ENCODE data around the gene MAML3.

MAML3 gene

DNA sequence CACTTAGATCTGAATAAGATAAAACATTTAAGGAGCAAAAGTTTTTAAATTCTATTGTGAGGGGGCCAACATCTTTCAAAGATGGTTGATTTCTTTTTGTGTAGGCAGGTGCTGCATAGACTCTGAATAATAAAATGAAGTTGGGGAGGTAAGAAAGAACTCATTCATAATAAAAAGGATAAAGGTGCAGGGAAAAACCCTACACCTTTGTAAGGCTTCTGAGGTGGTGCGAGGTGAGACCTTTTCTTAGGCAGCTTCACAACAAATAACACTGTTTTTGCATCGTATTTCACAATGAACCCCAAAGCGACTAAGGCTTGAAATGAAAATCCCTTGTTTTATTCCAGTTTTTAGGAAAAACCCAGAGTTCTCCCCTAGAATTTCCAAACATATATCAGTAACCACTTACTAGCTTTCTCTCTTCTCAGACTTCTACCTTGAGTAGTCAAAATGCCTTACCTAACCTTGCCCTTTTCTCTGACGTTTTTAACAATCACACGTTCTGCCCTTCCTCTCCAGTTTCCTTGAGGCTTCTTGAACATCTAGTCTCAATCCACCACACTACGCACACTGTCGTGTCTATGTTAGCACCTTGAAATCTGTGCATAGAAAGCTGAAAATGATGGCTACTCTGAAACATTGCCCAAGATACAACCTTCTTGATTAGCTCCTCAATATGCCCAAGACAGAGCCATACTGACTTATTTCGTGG, 30.2 kb downstream of the MAML3 start:
- no peak for DNase-seq

DNA sequence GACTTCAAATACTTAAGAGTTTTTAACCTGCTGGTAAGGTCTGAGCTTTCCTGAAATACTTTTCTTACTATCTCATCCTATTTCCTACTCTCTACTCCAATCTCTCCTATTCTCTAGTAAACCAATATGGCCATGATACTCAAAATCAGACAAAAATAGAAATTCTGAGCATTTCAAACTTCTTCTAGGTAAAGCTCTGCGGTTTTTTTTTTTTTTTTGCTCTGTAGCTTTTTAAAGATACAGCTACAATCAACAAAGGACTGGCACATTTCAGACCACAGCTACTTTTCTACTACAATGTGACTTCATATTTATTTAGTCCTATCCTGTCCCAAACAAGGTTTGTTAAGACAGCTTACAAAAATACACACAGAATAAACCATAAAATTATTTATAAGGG, 31.1 kb downstream of the MAML3 start:
- DNase-seq = no peak

- DNase-seq = no peak
Observed at GRCh38 chr4:140121646-140122045, 32.3 kb downstream of the MAML3 start.

GRCh38 chr4:140118931-140119640, 34.9 kb downstream of the MAML3 start:
- DNase-seq = no peak

DNA sequence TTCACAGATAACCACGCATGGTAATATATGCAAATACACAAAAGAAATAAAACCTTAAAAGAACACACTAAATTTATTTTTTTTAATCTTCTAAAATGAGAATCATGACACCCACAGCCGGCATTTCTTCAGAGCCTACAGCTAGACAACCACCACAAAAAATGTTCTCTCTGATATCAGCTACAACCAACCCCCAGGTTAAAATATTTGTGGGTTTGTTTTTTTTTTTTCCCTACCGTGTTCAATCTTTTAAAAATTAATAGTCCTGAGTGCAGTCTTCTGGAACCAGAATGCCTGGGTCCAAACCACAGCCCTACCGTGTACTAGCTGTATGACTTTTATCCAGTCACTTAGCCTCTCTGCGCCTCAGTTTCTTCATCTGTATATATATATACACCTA, 36.0 kb downstream of the MAML3 start:
- DNase-seq = no peak

GRCh38 chr4:140116442-140117104, 37.4 kb downstream of the MAML3 start:
- peak; percentile 6 for DNase-seq

DNA sequence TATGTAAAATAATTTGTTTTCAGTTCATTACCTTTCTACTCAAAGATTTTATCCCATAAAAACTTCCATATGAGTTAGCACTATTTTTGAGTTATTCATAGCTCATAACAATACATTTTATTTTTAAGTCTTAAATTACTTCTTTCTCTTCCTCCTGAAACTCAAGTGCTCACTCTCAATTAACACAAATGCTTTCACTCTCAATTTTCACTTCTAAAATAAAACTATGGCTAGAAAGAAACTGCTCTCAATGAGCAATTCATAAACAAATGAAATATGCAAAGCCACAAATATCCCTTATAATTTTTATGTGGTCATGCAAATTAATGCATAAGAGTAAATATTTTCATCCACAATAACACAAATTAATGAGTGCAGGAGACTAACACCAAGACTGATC, 38.8 kb downstream of the MAML3 start:
- no peak for DNase-seq

- DNase-seq = no peak
Observed at GRCh38 chr4:140113653-140114052, 40.3 kb downstream of the MAML3 start.

- no peak for DNase-seq
Observed at GRCh38 chr4:140112576-140112975, 41.4 kb downstream of the MAML3 start.

DNA sequence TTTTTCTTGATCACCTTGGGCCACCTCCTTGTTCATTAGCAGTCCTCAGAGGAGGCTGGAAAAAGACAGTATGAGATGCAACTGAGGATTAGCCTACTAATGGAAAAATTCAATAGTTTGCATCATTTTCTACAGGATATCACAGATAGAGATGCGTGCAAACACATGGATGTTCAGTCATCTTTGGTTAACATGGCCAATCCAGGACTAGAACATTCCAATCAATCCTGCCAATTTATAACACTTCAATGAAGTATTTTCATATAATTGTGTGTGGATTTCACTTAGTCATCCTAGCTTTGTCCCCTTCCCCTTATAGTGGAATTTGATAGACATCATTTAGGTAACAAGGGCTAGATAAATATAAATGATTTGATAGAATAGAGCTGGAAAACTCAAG, 42.7 kb downstream of the MAML3 start:
- DNase-seq = no peak

- no peak for DNase-seq
Observed at GRCh38 chr4:140110542-140111215, 43.3 kb downstream of the MAML3 start.

DNA sequence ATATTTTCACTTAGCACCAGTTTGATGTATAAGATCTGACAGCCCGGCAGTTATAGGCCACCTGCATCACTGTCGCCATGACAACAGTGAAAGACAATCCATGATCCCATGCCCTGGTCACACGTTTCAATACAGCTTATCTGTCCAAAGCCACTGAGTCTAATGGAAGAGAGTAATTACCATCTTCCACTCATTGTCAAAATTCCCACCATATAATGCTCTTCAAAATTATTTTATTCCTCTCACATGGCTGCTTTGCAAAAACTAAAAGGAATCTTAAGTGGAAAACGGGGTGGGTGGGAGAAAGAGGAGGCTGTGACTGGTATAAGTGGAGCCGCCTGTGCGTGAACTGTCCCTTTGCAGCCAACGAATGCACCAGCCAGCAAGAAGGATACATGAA, 44.2 kb downstream of the MAML3 start:
- no peak for DNase-seq

- DNase-seq = no peak
Observed at GRCh38 chr4:140109292-140109691, 44.7 kb downstream of the MAML3 start.

DNA sequence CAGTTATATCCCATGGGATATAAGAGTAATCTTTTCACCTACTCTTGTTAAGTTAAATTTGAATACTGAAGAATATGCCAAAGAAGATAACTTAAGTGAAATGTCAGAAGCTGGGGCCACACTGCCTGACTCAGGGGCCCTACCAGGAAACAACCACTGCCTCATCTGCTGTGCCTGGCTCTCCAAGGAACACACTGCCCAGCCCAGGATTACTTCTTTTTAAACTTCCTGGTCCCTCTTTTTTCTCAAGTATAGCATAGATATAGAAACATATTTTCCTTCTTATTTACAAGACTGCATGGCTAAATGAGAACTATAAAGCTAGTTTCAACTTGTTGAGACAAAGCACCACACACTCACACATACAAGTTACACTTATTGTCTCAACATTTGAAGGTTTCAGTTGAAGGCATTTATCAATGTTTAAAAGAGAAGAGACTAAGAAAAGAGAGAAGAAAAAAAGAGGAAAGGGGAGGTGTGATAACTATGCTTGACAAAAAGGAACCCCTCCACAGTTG, 45.2 kb downstream of the MAML3 start:
- no peak for DNase-seq

GRCh38 chr4:140108243-140108642, 45.7 kb downstream of the MAML3 start:
- no peak for DNase-seq

GRCh38 chr4:140106289-140106844, 47.6 kb downstream of the MAML3 start:
- DNase-seq = no peak

DNA sequence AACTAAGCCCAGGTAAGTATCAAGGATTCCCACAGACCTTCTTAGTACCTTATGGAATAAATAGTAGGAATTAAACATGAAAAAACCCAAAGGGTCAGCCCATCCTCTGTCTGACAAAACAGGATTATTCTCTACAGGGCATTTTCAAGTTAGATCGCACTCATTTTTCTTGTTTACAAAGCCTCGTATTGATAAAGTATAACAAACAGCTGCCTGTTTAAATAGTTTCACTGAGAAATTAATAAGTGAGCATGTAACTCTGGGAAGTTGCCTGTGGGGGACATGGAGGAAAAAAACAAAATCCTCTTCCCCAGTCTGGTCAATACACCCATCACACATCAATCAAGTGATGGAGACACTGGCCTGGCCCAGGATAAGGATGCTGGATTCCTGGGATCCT, 48.5 kb downstream of the MAML3 start:
- no peak for DNase-seq

DNA sequence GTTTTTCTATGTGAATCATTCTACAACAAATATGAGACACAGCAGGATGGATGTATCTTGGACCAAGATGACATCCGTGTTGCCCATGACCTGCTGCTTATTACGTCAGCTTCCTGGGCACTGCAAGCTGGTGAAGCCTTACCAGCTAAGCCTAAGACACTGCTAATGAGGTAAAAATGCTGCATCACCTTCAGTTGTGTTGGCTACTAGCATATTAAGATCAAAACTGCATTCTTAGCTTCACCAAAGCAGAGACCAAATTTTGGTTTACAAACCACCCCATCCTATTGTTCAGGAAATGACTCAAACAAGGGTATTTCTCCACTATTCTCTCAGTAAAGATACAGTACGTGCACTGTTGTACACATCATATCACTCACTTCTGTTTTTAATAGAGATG, 50.3 kb downstream of the MAML3 start:
- DNase-seq = peak; percentile 49

- no peak for DNase-seq
Observed at GRCh38 chr4:140102421-140102820, 51.6 kb downstream of the MAML3 start.

DNA sequence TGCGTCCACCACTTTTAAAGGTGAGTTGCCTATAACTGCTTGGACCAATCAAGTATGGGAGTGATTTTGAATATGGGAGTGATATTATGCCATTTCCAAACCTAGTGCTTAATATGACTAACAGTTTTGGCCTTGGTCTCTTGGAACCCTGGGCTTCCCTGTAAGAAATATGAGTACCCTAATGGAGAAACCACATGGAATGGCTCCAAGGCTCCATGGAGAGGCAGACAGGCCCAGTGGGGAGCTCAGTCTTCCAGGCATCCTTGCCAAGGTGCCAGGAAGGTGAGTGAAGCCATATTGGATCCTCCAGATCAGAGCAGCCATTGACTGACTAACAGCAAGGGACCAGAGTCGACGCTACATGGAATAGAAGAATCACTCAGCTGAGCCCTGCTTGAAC, 53.2 kb downstream of the MAML3 start:
- DNase-seq = no peak

- DNase-seq = peak; percentile 14
Observed at GRCh38 chr4:140099983-140100382, 54.0 kb downstream of the MAML3 start.

DNA sequence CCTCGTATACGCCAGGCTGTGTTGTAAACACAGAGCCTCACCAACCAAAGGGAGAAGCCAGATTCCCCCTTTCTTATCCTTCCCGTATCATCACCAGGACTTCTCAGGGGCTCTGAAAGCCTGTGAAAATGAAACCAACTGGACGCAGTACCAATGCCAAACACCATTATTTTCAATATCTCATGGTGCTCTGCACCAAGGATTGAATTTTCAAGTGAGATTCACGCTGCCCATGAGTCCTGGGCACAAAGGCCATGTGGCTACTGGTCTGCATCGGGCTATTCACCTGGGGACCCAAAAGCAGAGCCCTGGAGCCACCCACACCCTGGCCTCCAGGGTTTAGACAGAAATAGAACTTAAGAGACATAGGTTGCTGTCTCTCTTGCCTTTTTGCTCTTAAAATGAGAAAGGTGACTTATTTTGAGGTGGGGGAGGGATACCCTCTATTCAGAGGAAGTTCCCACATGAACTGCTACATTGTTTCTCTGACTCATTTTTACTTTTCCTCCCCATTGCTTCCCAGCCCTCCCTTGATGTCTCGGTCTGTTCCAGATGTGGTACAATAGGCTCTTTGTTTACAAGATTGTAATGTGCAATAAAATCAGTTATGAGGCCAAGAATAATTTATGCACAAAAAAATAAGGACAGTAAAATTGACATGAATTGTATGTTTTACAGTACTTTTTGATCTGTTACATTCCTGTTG, 55.4 kb downstream of the MAML3 start:
- DNase-seq = no peak
